ENCODE measurements around the gene CAMKMT. TPM values are rescaled to one million over a fixed set of nuclear protein-coding genes. Genes with fewer than 3 reads are reported as not detected.

The CAMKMT gene
- total and polyA plus RNA-seq, 9 of the 15 experiments (the other 6 are each of a cell fraction or from before 2014, with no cell fraction given), result 1.6 to 15.3 (median 7.4) TPM

GRCh38 chr2:44789446-44789845 is 427.7 kb downstream of the CAMKMT start:
- no peak for DNase-seq (ENCODE audit: extremely low read depth in 1 of 4, low spot score in 3 of 4)
- in situ Hi-C loops (cut with MboI) (no loop called here), intact Hi-C loops (cut with micrococcal nuclease) (no loop called here)
- BruUV-seq (replicated peaks), result no TSS peak
- 0% methylated on average over 5 of the region's 5 CpGs for WGBS (ENCODE audit: insufficient coverage, low coverage, missing lambda C conversion rate)
- Histone ChIP-seq H3K4me1 (replicated peaks in 1 of 2; ENCODE audit: control insufficient read depth in 2 of 2, insufficient read depth in 2 of 2, low read length in 2 of 2) (no peaks in the 10 kb centered on the region), H3K9ac (ENCODE audit: insufficient read depth in 1 of 2, low read depth in 2 of 2, low read length in 2 of 2) (no peak overlapping the region), H3K27ac (ENCODE audit: extremely low read depth, low read depth, low read length) (no peak overlapping the region), H3K4me3 (no peak overlapping the region), H4K20me1 (replicated peaks; ENCODE audit: control insufficient read depth, insufficient read depth, low read length) (no peaks in the 10 kb centered on the region; the same call in 1 of the 2 replicates), H3K36me3 (ENCODE audit: control insufficient read depth, insufficient read depth, low read length) (no peaks in the 10 kb centered on the region), H3K9me1 (ENCODE audit: control insufficient read depth, insufficient read depth, low read length) (no peaks in the 10 kb centered on the region), H3K4me2 (ENCODE audit: insufficient read depth, low read length) (no peak overlapping the region), H3K27me3 (ENCODE audit: control insufficient read depth in 2 of 2, insufficient read depth in 2 of 2, low read length in 2 of 2) (peaks cover 6 to 37% of the 10 kb centered on the region in 2 experiments; a peak in 3 of 5 replicates), H3K9me3 (replicated peaks; ENCODE audit: control insufficient read depth, insufficient read depth, low read depth, low read length) (no peaks in the 10 kb centered on the region), H3K79me2 (ENCODE audit: control insufficient read depth, insufficient read depth, low read length) (no peaks in the 10 kb centered on the region), H2AFZ (ENCODE audit: low read depth, low read length) (no peak overlapping the region)
- ChIA-PET POLR2A (no interaction called here), CTCF (ENCODE audit: low intra/inter-chr PET ratio) (no interaction called here)
- ATAC-seq, result no peak
- FAIRE-seq, result no peak
- TF ChIP-seq SLC30A9 (CRISPR knock-in tag; IDR thresholded peaks at IDR 0.05) (no peak), CREM (IDR thresholded peaks at IDR 0.05; ENCODE audit: low read depth) (no peak), REST (IDR thresholded peaks at IDR 0.05; ENCODE audit: borderline replicate concordance) (no peak), REST (CRISPR knock-in tag; IDR thresholded peaks at IDR 0.05; ENCODE audit: low read depth) (no peak), PKNOX1 (IDR thresholded peaks at IDR 0.05) (no peak), ATF3 (IDR thresholded peaks at IDR 0.05) (no peak), ATF3 (CRISPR knock-in tag; conservative IDR thresholded peaks at IDR 0.05) (no peak)
- TF ChIP-seq, protein P1, sequence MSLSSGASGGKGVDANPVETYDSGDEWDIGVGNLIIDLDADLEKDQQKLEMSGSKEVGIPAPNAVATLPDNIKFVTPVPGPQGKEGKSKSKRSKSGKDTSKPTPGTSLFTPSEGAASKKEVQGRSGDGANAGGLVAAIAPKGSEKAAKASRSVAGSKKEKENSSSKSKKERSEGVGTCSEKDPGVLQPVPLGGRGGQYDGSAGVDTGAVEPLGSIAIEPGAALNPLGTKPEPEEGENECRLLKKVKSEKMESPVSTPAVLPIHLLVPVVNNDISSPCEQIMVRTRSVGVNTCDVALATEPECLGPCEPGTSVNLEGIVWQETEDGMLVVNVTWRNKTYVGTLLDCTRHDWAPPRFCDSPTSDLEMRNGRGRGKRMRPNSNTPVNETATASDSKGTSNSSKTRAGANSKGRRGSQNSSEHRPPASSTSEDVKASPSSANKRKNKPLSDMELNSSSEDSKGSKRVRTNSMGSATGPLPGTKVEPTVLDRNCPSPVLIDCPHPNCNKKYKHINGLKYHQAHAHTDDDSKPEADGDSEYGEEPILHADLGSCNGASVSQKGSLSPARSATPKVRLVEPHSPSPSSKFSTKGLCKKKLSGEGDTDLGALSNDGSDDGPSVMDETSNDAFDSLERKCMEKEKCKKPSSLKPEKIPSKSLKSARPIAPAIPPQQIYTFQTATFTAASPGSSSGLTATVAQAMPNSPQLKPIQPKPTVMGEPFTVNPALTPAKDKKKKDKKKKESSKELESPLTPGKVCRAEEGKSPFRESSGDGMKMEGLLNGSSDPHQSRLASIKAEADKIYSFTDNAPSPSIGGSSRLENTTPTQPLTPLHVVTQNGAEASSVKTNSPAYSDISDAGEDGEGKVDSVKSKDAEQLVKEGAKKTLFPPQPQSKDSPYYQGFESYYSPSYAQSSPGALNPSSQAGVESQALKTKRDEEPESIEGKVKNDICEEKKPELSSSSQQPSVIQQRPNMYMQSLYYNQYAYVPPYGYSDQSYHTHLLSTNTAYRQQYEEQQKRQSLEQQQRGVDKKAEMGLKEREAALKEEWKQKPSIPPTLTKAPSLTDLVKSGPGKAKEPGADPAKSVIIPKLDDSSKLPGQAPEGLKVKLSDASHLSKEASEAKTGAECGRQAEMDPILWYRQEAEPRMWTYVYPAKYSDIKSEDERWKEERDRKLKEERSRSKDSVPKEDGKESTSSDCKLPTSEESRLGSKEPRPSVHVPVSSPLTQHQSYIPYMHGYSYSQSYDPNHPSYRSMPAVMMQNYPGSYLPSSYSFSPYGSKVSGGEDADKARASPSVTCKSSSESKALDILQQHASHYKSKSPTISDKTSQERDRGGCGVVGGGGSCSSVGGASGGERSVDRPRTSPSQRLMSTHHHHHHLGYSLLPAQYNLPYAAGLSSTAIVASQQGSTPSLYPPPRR (CRISPR knock-in tag; IDR thresholded peaks at IDR 0.05; ENCODE audit: borderline replicate concordance), result no peak
